SJSA1 (cell line): ENCODE data around the gene NFIX. TPM values are rescaled to one million over a fixed set of nuclear protein-coding genes. Genes with fewer than 3 reads are reported as not detected.
A peak's percentile ranks its signal among the peaks of the same experiment; 100 is the strongest.

ENCODE experiments used
- DNase-seq, 2 experiments: peaks; one replicate each; pipeline ENCODE4 v3.0.0-alpha.2; 2015 to 2020; ENCODE audit warnings: low spot score in 2 of 2, low read depth in 1 of 2
- H3K27ac ChIP-seq: fragments of 250-450 bp; sonication (Bioruptor Pico); 2 replicates; pipeline ENCODE4 v1.5.1; 2020; ENCODE audit warnings: mild to moderate bottlenecking, moderate library complexity
- H3K27me3 ChIP-seq: fragments of 250-450 bp; sonication (Bioruptor Pico); replicated peaks from 2 replicates; pipeline ENCODE4 v1.5.1; 2020; ENCODE audit warnings: mild to moderate bottlenecking, moderate library complexity
- H3K36me3 ChIP-seq: fragments of 250-450 bp; sonication (Bioruptor Pico); 2 replicates; pipeline ENCODE4 v1.5.1; 2020; ENCODE audit warnings: mild to moderate bottlenecking
- H3K4me1 ChIP-seq: fragments of 250-450 bp; sonication (Bioruptor Pico); replicated peaks from 2 replicates; pipeline ENCODE4 v1.6.1; 2021; ENCODE audit warnings: mild to moderate bottlenecking
- H3K4me3 ChIP-seq: fragments of 250-450 bp; sonication (Bioruptor Pico); 2 replicates; pipeline ENCODE4 v1.5.1; 2020; ENCODE audit warnings: mild to moderate bottlenecking
- H3K9me3 ChIP-seq: fragments of 250-450 bp; sonication (Bioruptor Pico); replicated peaks from 2 replicates; pipeline ENCODE4 v1.5.1; 2020; ENCODE audit warnings: mild to moderate bottlenecking
- total RNA-seq: library from RNA; depleted of rRNA; stranded (reverse); fragments of >200 nt; shearing (Covaris generic); gene quantifications from 2 replicates; pipeline ENCODE4 v1.2.3, GENCODE V29; 2014

NFIX gene
- total RNA-seq, 1 experiment from 2014 or later = 10.9 TPM

- no peak overlapping the region for H3K27ac ChIP-seq
- DNase-seq = no peak
- H3K4me1 ChIP-seq = no peaks in the 10 kb centered on the region
- no peaks in the 10 kb centered on the region for H3K27me3 ChIP-seq
- H3K9me3 ChIP-seq = no peaks in the 10 kb centered on the region
- H3K4me3 ChIP-seq = no peak overlapping the region
- peaks cover 5% of the 10 kb centered on the region; the same call in 1 of the 2 replicates for H3K36me3 ChIP-seq
These were observed 96.3 kb downstream of the NFIX start for GRCh38 chr19:13091400-13092157.

- Histone ChIP-seq H3K36me3 (peaks cover 5% of the 10 kb centered on the region; the same call in 1 of the 2 replicates), H3K9me3 (no peaks in the 10 kb centered on the region), H3K27ac (no peak overlapping the region), H3K4me3 (no peak overlapping the region), H3K27me3 (no peaks in the 10 kb centered on the region), H3K4me1 (no peaks in the 10 kb centered on the region)
- DNase-seq = no peak
These were observed 96.9 kb downstream of the NFIX start for GRCh38 chr19:13092158-13092543.

- Histone ChIP-seq H3K36me3 (peaks cover 5% of the 10 kb centered on the region; the same call in 1 of the 2 replicates), H3K4me1 (no peaks in the 10 kb centered on the region)
- no peak for DNase-seq
These were observed 97.4 kb downstream of the NFIX start for GRCh38 chr19:13092606-13093235.

GRCh38 chr19:13093407-13094105, 98.3 kb downstream of the NFIX start:
- H3K36me3 ChIP-seq = peaks cover 5% of the 10 kb centered on the region; the same call in 1 of the 2 replicates
- H3K9me3 ChIP-seq = no peaks in the 10 kb centered on the region
- no peak overlapping the region for H3K4me3 ChIP-seq
- H3K27ac ChIP-seq = no peak overlapping the region
- no peaks in the 10 kb centered on the region for H3K27me3 ChIP-seq
- no peaks in the 10 kb centered on the region for H3K4me1 ChIP-seq
- DNase-seq = peak; percentile 69 to 78

More at GRCh38 chr19:13092606-13093235, 97.4 kb downstream of the NFIX start:
- Histone ChIP-seq H3K4me3 (no peak overlapping the region), H3K27ac (no peak overlapping the region), H3K27me3 (no peaks in the 10 kb centered on the region), H3K9me3 (no peaks in the 10 kb centered on the region)

GRCh38 chr19:13094106-13094504, 98.8 kb downstream of the NFIX start:
- no peaks in the 10 kb centered on the region for H3K4me1 ChIP-seq
- DNase-seq = no peak
- H3K4me3 ChIP-seq = no peak overlapping the region
- peaks cover 5% of the 10 kb centered on the region; the same call in 1 of the 2 replicates for H3K36me3 ChIP-seq
- no peaks in the 10 kb centered on the region for H3K9me3 ChIP-seq
- H3K27me3 ChIP-seq = no peaks in the 10 kb centered on the region
- H3K27ac ChIP-seq = no peak overlapping the region

GRCh38 chr19:13094771-13095392, 99.6 kb downstream of the NFIX start:
- DNase-seq = no peak
- Histone ChIP-seq H3K27me3 (no peaks in the 10 kb centered on the region), H3K4me1 (no peaks in the 10 kb centered on the region), H3K4me3 (no peak overlapping the region), H3K9me3 (no peaks in the 10 kb centered on the region), H3K27ac (no peak overlapping the region), H3K36me3 (peaks cover 5% of the 10 kb centered on the region; the same call in 1 of the 2 replicates)

GRCh38 chr19:13095393-13095784, 100.1 kb downstream of the NFIX start:
- H3K4me3 ChIP-seq = no peak overlapping the region
- H3K27me3 ChIP-seq = no peaks in the 10 kb centered on the region
- no peak overlapping the region for H3K27ac ChIP-seq
- H3K4me1 ChIP-seq = no peaks in the 10 kb centered on the region
- H3K9me3 ChIP-seq = no peaks in the 10 kb centered on the region
- no peak for DNase-seq
- peaks cover 5% of the 10 kb centered on the region; the same call in 1 of the 2 replicates for H3K36me3 ChIP-seq

GRCh38 chr19:13095934-13096927, 101.0 kb downstream of the NFIX start:
- no peak for DNase-seq
- Histone ChIP-seq H3K27ac (no peak overlapping the region), H3K4me3 (no peak overlapping the region), H3K36me3 (peaks cover 5% of the 10 kb centered on the region; the same call in 1 of the 2 replicates), H3K9me3 (no peaks in the 10 kb centered on the region), H3K4me1 (no peaks in the 10 kb centered on the region), H3K27me3 (no peaks in the 10 kb centered on the region)

GRCh38 chr19:13097033-13097462, 101.8 kb downstream of the NFIX start:
- H3K4me1 ChIP-seq = no peaks in the 10 kb centered on the region
- H3K4me3 ChIP-seq = no peak overlapping the region
- no peaks in the 10 kb centered on the region for H3K9me3 ChIP-seq
- no peaks in the 10 kb centered on the region for H3K27me3 ChIP-seq
- H3K36me3 ChIP-seq = peaks cover 3% of the 10 kb centered on the region; the same call in 1 of the 2 replicates
- H3K27ac ChIP-seq = no peak overlapping the region
- DNase-seq = no peak

GRCh38 chr19:13097463-13098258, 102.4 kb downstream of the NFIX start:
- Histone ChIP-seq H3K9me3 (no peaks in the 10 kb centered on the region), H3K4me3 (no peak overlapping the region), H3K36me3 (peaks cover 3% of the 10 kb centered on the region; the same call in 1 of the 2 replicates), H3K27me3 (no peaks in the 10 kb centered on the region), H3K27ac (no peak overlapping the region), H3K4me1 (no peaks in the 10 kb centered on the region)
- no peak for DNase-seq

- Histone ChIP-seq H3K4me3 (no peak overlapping the region), H3K27ac (no peak overlapping the region), H3K9me3 (no peaks in the 10 kb centered on the region), H3K27me3 (no peaks in the 10 kb centered on the region), H3K36me3 (peaks cover 3% of the 10 kb centered on the region; the same call in 1 of the 2 replicates), H3K4me1 (no peaks in the 10 kb centered on the region)
- DNase-seq = no peak
These were observed 103.2 kb downstream of the NFIX start for GRCh38 chr19:13098277-13099072.
